GM19324 (cell line): ENCODE results near the gene PRODH2.

Experiments used
- ATAC-seq: cut with Tn5 transposase; IDR thresholded peaks from one replicate; pipeline ENCODE4 v1.9.1; 2021; ENCODE audit warnings: mild to moderate bottlenecking, moderate library complexity; ENCODE audit not compliant: unreplicated experiment, low FRiP score

Gene PRODH2

GRCh38 chr19:35812220-35813042 lies at the start of gene PRODH2:
Gene PRODH2, minus strand, starts transcription at chr19:35812845. Its CDS starts 40 bp downstream, at chr19:35812805.
- ATAC-seq: no peak

- no peak for ATAC-seq
These were observed 49.1 kb upstream of the PRODH2 start for GRCh38 chr19:35861640-35862160.

GRCh38 chr19:35860818-35861639 lies 48.4 kb upstream of the PRODH2 start:
- no peak for ATAC-seq

GRCh38 chr19:35860436-35860817 lies 47.8 kb upstream of the PRODH2 start:
- no peak for ATAC-seq

- no peak for ATAC-seq
These were observed 46.8 kb upstream of the PRODH2 start for GRCh38 chr19:35859414-35859813.

- no peak for ATAC-seq
These were observed 45.7 kb upstream of the PRODH2 start for GRCh38 chr19:35858311-35858710.

- no peak for ATAC-seq
These were observed 44.0 kb upstream of the PRODH2 start, which contains the start of gene KIRREL2 for GRCh38 chr19:35856546-35857149. Gene KIRREL2, plus strand, starts transcription at chr19:35856911. Its CDS starts 209 bp downstream, at chr19:35857120.

- no peak for ATAC-seq
These were observed 40.6 kb upstream of the PRODH2 start for GRCh38 chr19:35853038-35853756.

- no peak for ATAC-seq
These were observed 39.6 kb upstream of the PRODH2 start, which contains the start of gene NPHS1 for GRCh38 chr19:35852029-35852780. Gene NPHS1, minus strand, starts transcription at chr19:35852504. Its CDS starts 667 bp downstream, at chr19:35851837.

- ATAC-seq: no peak
These were observed 38.8 kb upstream of the PRODH2 start for GRCh38 chr19:35851213-35852028.

- no peak for ATAC-seq
These were observed 36.4 kb upstream of the PRODH2 start for GRCh38 chr19:35848919-35849505.

GRCh38 chr19:35848486-35848885 lies 35.8 kb upstream of the PRODH2 start:
- no peak for ATAC-seq

- ATAC-seq: no peak
These were observed 35.3 kb upstream of the PRODH2 start for GRCh38 chr19:35847911-35848310.

GRCh38 chr19:35846038-35846668 lies 33.5 kb upstream of the PRODH2 start:
- no peak for ATAC-seq

GRCh38 chr19:35845215-35846037 lies 32.8 kb upstream of the PRODH2 start:
- ATAC-seq: no peak

GRCh38 chr19:35844482-35845214 lies 32.0 kb upstream of the PRODH2 start:
- ATAC-seq: no peak
